K562 (cell line): ENCODE measurements around the gene EEA1. TPM values are rescaled to one million over a fixed set of nuclear protein-coding genes. Genes with fewer than 3 reads are reported as not detected.

Experiments used
- ATAC-seq: fragments of 200-7000 bp; cut with Tn5 transposase; 3 replicates; pipeline ENCODE4 v1.9.1; 2020; ENCODE audit warnings: moderate library complexity
- BruUV-seq: library from RNA; stranded (reverse); fragments of 400-500 nt; replicated peaks from 2 replicates; lab custom pipeline; 2021; lab: Mats Ljungman, UMichigan
- CTCF ChIA-PET: fragments of 300-600 bp; formaldehyde crosslinking; extraction: SDS; loops from one replicate; lab custom pipeline; 2021; ENCODE audit warnings: low intra/inter-chr PET ratio; lab: Yijun Ruan, JAX
- POLR2A ChIA-PET: fragments of 300-600, 350-650 bp; sonication (Branson Sonifier 250); formaldehyde crosslinking; extraction: SDS; loops from one replicate; lab custom pipeline; 2021; ENCODE audit warnings: antibody characterized with exemption, inconsistent platforms; lab: Yijun Ruan, JAX
- DNase-seq, 4 experiments: peaks; one replicate each; pipeline versions ENCODE4 v3.0.0 to v3.0.0-alpha.2; 2011 to 2018; ENCODE audit warnings: low spot score in 3 of 4, mixed read lengths in 3 of 4; ENCODE audit errors: extremely low read depth in 1 of 4
- FAIRE-seq: peaks from 2 replicates; lab custom pipeline; 2011; peaks lifted over from hg19 to GRCh38; lab: Jason Lieb, UNC
- H2AFZ ChIP-seq: 2 replicates; pipeline ENCODE4 v1.6.0; 2011; ENCODE audit warnings: low read depth, low read length, control low read depth, inconsistent platforms
- H3K27ac ChIP-seq: fragments of 200-600 bp; 3 replicates; pipeline ENCODE4 v1.8.0; 2011; ENCODE audit warnings: low read depth, mild to moderate bottlenecking, control low read depth, inconsistent platforms, low read length, moderate library complexity, mixed read lengths; ENCODE audit errors: extremely low read depth
- H3K27me3 ChIP-seq, 2 experiments: fragments of 300-600 bp in 1 of 2; 2 replicates in 1 of 2; 3 replicates in 1 of 2; pipeline versions ENCODE4 v1.6.0 to v1.8.0; 2011; ENCODE audit warnings: inconsistent platforms in 2 of 2, low read length in 2 of 2, mild to moderate bottlenecking in 1 of 2, mixed read lengths in 1 of 2, moderate library complexity in 1 of 2; ENCODE audit not compliant: control insufficient read depth in 2 of 2, insufficient read depth in 2 of 2
- H3K36me3 ChIP-seq: fragments of 300-600 bp; 3 replicates; pipeline ENCODE4 v1.8.0; 2011; ENCODE audit warnings: mild to moderate bottlenecking, low read length, inconsistent platforms; ENCODE audit not compliant: control insufficient read depth, insufficient read depth
- H3K4me1 ChIP-seq, 2 experiments: fragments of 200-600 bp in 1 of 2; replicated peaks in 1 of 2; 2 replicates in 1 of 2; 3 replicates in 1 of 2; pipeline versions ENCODE4 v1.5.1 to v1.8.0; 2011; ENCODE audit warnings: inconsistent platforms in 2 of 2, low read length in 2 of 2, mild to moderate bottlenecking in 1 of 2, mixed read lengths in 1 of 2, moderate library complexity in 1 of 2; ENCODE audit not compliant: control insufficient read depth in 2 of 2, insufficient read depth in 2 of 2
- H3K4me2 ChIP-seq: 2 replicates; pipeline ENCODE4 v1.6.1; 2011; ENCODE audit warnings: low read length, control low read depth, inconsistent platforms, mixed read lengths; ENCODE audit not compliant: insufficient read depth
- H3K4me3 ChIP-seq: fragments of 200-600 bp; sonication (generic), shearing (Covaris generic); 2 replicates; pipeline ENCODE4 v1.5.1; 2016; ENCODE audit warnings: control low read depth, inconsistent platforms
- H3K79me2 ChIP-seq: fragments of 200-600 bp; 3 replicates; pipeline ENCODE4 v1.8.0; 2011; ENCODE audit warnings: low read length, inconsistent platforms; ENCODE audit not compliant: control insufficient read depth, insufficient read depth
- H3K9ac ChIP-seq, 2 experiments: 2 replicates each; pipeline versions ENCODE4 v1.6.0 to v1.6.1; 2011; ENCODE audit warnings: low read depth in 2 of 2, low read length in 2 of 2, control low read depth in 1 of 2, inconsistent platforms in 1 of 2, mild to moderate bottlenecking in 1 of 2, mixed read lengths in 1 of 2; ENCODE audit not compliant: insufficient read depth in 1 of 2
- H3K9me1 ChIP-seq: one replicate; pipeline ENCODE4 v1.6.0; 2011; ENCODE audit warnings: inconsistent platforms, mild to moderate bottlenecking, low read length, moderate library complexity; ENCODE audit not compliant: control insufficient read depth, insufficient read depth
- H3K9me3 ChIP-seq: replicated peaks from 2 replicates; pipeline ENCODE4 v1.5.1; 2011; ENCODE audit warnings: low read depth, low read length, inconsistent platforms; ENCODE audit not compliant: control insufficient read depth, insufficient read depth
- H4K20me1 ChIP-seq: replicated peaks from 2 replicates; pipeline ENCODE4 v1.6.1; 2011; ENCODE audit warnings: low read length, inconsistent platforms, mixed read lengths; ENCODE audit not compliant: control insufficient read depth, insufficient read depth
- CAMTA2 ChIP-seq: fragments of 250-450 bp; sonication (Bioruptor Pico); conservative IDR thresholded peaks from 2 replicates; pipeline ENCODE4 v1.5.1; 2022
- DEAF1 ChIP-seq: fragments of 450-650 bp; formaldehyde crosslinking; IDR thresholded peaks from 2 replicates; pipeline ENCODE4 v1.4.0; 2020; ENCODE audit warnings: mild to moderate bottlenecking, moderate library complexity
- IRF1 ChIP-seq: sonication (generic); formaldehyde crosslinking; IDR thresholded peaks from 2 replicates; pipeline ENCODE4 v1.8.0; 2022; ENCODE audit warnings: missing genetic modification reagents, mild to moderate bottlenecking, borderline replicate concordance
- KDM4B ChIP-seq, 2 experiments: fragments of 450-650 bp in 1 of 2; sonication (generic) in 1 of 2; IDR thresholded peaks; 2 replicates each; pipeline ENCODE4 v1.6.1; 2016 to 2017; ENCODE audit warnings: borderline replicate concordance in 2 of 2, antibody characterized with exemption in 1 of 2, low read depth in 1 of 2, mild to moderate bottlenecking in 1 of 2
- RBFOX2 ChIP-seq: fragments of 200-400 bp; formaldehyde crosslinking; IDR thresholded peaks from 2 replicates; pipeline ENCODE4 v1.6.1; 2017; ENCODE audit warnings: low read depth, mild to moderate bottlenecking, low read length, moderate library complexity
- STAG1 ChIP-seq: sonication (generic); formaldehyde crosslinking; IDR thresholded peaks from 2 replicates; pipeline ENCODE4 v1.5.0; 2020; ENCODE audit warnings: missing genetic modification reagents, borderline replicate concordance
- TGIF2 ChIP-seq: sonication (generic); formaldehyde crosslinking; IDR thresholded peaks from 2 replicates; pipeline ENCODE4 v1.8.1; 2022; ENCODE audit warnings: mild to moderate bottlenecking, missing genetic modification reagents, moderate library complexity
- YBX1 ChIP-seq: fragments of 450-650 bp; IDR thresholded peaks from 2 replicates; pipeline ENCODE4 v1.7.1; 2016; ENCODE audit warnings: mild to moderate bottlenecking
- ZBTB12 ChIP-seq: fragments of 250-450 bp; sonication (Bioruptor Pico); IDR thresholded peaks from 2 replicates; pipeline ENCODE4 v1.4.0; 2020
- ZNF217 ChIP-seq: sonication (generic); formaldehyde crosslinking; IDR thresholded peaks from 2 replicates; pipeline ENCODE4 v1.8.0; 2022; ENCODE audit warnings: mild to moderate bottlenecking, missing genetic modification reagents
- ZNF280B ChIP-seq: fragments of 250-450 bp; sonication (Bioruptor Pico); IDR thresholded peaks from 2 replicates; pipeline ENCODE4 v1.5.1; 2021; ENCODE audit warnings: mild to moderate bottlenecking
- ZNF347 ChIP-seq: fragments of 450-650 bp; formaldehyde crosslinking; IDR thresholded peaks from 2 replicates; pipeline ENCODE4 v1.4.0; 2020; ENCODE audit warnings: low read depth, mild to moderate bottlenecking, moderate library complexity
- ZNF518B ChIP-seq: fragments of 250-450 bp; sonication (Bioruptor Pico); IDR thresholded peaks from 2 replicates; pipeline ENCODE4 v1.5.0; 2021; ENCODE audit warnings: mild to moderate bottlenecking, moderate library complexity
- ZNF766 ChIP-seq: fragments of 200-800 bp; sonication (Bioruptor generic); conservative IDR thresholded peaks from 2 replicates; pipeline ENCODE4 v1.6.1; 2016; ENCODE audit warnings: missing genetic modification characterization, missing compliant biosample characterization
- WGBS: fragments of 100-300 bp; shearing (Covaris generic); methylation state at CpG from one replicate; pipeline ENCODE4 v1.1.6; 2016; ENCODE audit warnings: low coverage, mixed read lengths; ENCODE audit not compliant: insufficient coverage; ENCODE audit errors: missing lambda C conversion rate; 5-methylcytosine and 5-hydroxymethylcytosine counted together
- in situ Hi-C: fragments of 300-500 bp; cut with MboI; formaldehyde crosslinking; loops from 4 replicates; pipeline ENCODE4 v1.15.0; 2018; ENCODE audit warnings: inconsistent platforms, mixed read lengths
- intact Hi-C: fragments of 100-400 bp; cut with micrococcal nuclease; formaldehyde crosslinking; loops from 2 replicates; pipeline ENCODE4 v1.14.2; 2022
- polyA plus RNA-seq, 8 experiments: library from polyadenylated mRNA; depleted of rRNA in 4 of 8; stranded (reverse) in 5 of 8; unstranded in 3 of 8; fragments of >200 nt; fragmentation: Nextera tagmentation in 2 of 8; fragmentation: Illumina TruSeq in 1 of 8; extraction: Ambion mirVana in 2 of 8; extraction: Trizol in 1 of 8; gene quantifications; 2 replicates each; pipeline versions ENCODE4 v1.2.1 to v1.2.3, GENCODE V29; 2011 to 2014; ENCODE audit warnings: inconsistent platforms in 1 of 8, missing spikeins in 1 of 8
- total RNA-seq, 7 experiments: library from RNA; depleted of rRNA in 6 of 7; stranded (reverse); fragments of >200 nt in 6 of 7; fragmentation: Illumina TruSeq in 2 of 7; extraction: Trizol in 2 of 7; gene quantifications; 2 replicates each; pipeline versions ENCODE4 v1.2.1 to v1.2.3, GENCODE V29; 2011 to 2021; ENCODE audit warnings: low replicate concordance in 1 of 7

Gene EEA1
- total and polyA plus RNA-seq, 9 of the 15 experiments (the other 6 are each of a cell fraction or from before 2014, with no cell fraction given): 3.5 to 17.1 (median 7.5) TPM

GRCh38 chr12:92784356-92784755 lies 144.7 kb downstream of the EEA1 start:
- in situ Hi-C loops: loop anchor here (25.0 kb wide), 2 partner anchors 628 to 1328 kb away; no protein-coding TSS in a partner anchor
- H3K4me2 ChIP-seq: no peak overlapping the region
- no peak overlapping the region for H3K4me3 ChIP-seq
- H3K27me3 ChIP-seq: no peaks in the 10 kb centered on the region
- H3K27ac ChIP-seq: no peak overlapping the region
- BruUV-seq: no TSS peak
- H3K4me1 ChIP-seq: no peaks in the 10 kb centered on the region
- DNase-seq (no peak), FAIRE-seq (no peak), ATAC-seq (no peak)
- no peaks in the 10 kb centered on the region for H4K20me1 ChIP-seq
- no peaks in the 10 kb centered on the region for H3K79me2 ChIP-seq
- no peak overlapping the region for H3K9ac ChIP-seq
- intact Hi-C loops: loop anchor here (10.0 kb wide), 2 partner anchors 200 to 530 kb away; no protein-coding TSS in a partner anchor
- H3K9me3 ChIP-seq: no peaks in the 10 kb centered on the region
- ChIA-PET POLR2A (no interaction called here), CTCF (interaction anchor here (0.7 to 1.7 kb wide), 4 partner anchors 611 to 1748 kb away, joined by 4 to 11 read pairs (median 4); no protein-coding TSS in a partner anchor)
- no peaks in the 10 kb centered on the region for H3K9me1 ChIP-seq
- H3K36me3 ChIP-seq: peaks cover 33% of the 10 kb centered on the region; the same call in 2 of the 3 replicates
- H2AFZ ChIP-seq: no peak overlapping the region
- 89% methylated on average over 1 of the region's 1 CpG for WGBS
- no peak for TF ChIP-seq CAMTA2 (CRISPR knock-in tag)
- no peak for TF ChIP-seq ZNF766 (CRISPR knock-in tag)
- no peak for TF ChIP-seq STAG1
- TF ChIP-seq YBX1: no peak
- no peak for TF ChIP-seq ZNF280B (CRISPR knock-in tag)
- TF ChIP-seq RBFOX2: no peak
- no peak for TF ChIP-seq ZNF518B
- no peak for TF ChIP-seq KDM4B (IDR thresholded peaks at IDR 0.05; ENCODE audit: borderline replicate concordance in 2 of 2, low read depth in 1 of 2)
- no peak for TF ChIP-seq IRF1 (CRISPR knock-in tag)
- no peak for TF ChIP-seq TGIF2 (CRISPR knock-in tag)
- TF ChIP-seq DEAF1 (CRISPR knock-in tag): no peak
- TF ChIP-seq ZNF217 (CRISPR knock-in tag): no peak
- TF ChIP-seq ZBTB12 (CRISPR knock-in tag): no peak
- no peak for TF ChIP-seq ZNF347 (CRISPR knock-in tag)
